Transverse colon (tissue), 4 donors: ENCODE data around the gene CILP2. TPM values are rescaled to one million over a fixed set of nuclear protein-coding genes. Genes with fewer than 3 reads are reported as not detected.

Experiments
- DNase-seq: peaks from one replicate; pipeline ENCODE4 v3.0.0-alpha.2; 2019
- H3K27ac ChIP-seq, 4 donors: fragments of 200-600 bp; sonication (generic); 2 replicates each; pipeline ENCODE4 v1.5.1; 2016 to 2018; ENCODE audit warnings: inconsistent platforms in 4 of 4
- H3K27me3 ChIP-seq: fragments of 200-600 bp; sonication (generic); 2 replicates; pipeline ENCODE4 v1.5.1; 2017; ENCODE audit warnings: inconsistent platforms
- H3K36me3 ChIP-seq, 4 donors: fragments of 200-600 bp; sonication (generic); 2 replicates each; pipeline ENCODE4 v1.5.1; 2017 to 2019; ENCODE audit warnings: inconsistent platforms in 4 of 4
- H3K4me1 ChIP-seq, 4 donors: fragments of 200-600 bp; sonication (generic); 2 replicates each; pipeline ENCODE4 v1.5.1; 2017 to 2020; ENCODE audit warnings: inconsistent platforms in 4 of 4
- H3K4me3 ChIP-seq, 4 donors: fragments of 200-600 bp; sonication (generic); 1 replicate in 1 of 4; 2 replicates in 3 of 4; pipeline versions ENCODE4 v1.5.1 to v1.6.1; 2017 to 2019; ENCODE audit warnings: inconsistent platforms in 4 of 4
- H3K9me3 ChIP-seq, 2 donors: fragments of 200-600 bp; sonication (generic); 2 replicates each; pipeline ENCODE4 v1.5.1; 2017 to 2019; ENCODE audit warnings: inconsistent platforms in 2 of 2
- EP300 ChIP-seq: sonication (generic); formaldehyde crosslinking; IDR thresholded peaks from one replicate; pipeline ENCODE4 v1.6.1; 2017; ENCODE audit warnings: antibody characterized with exemption, low read depth
- POLR2A ChIP-seq: fragments of 450-650 bp; IDR thresholded peaks from one replicate; pipeline ENCODE4 v1.6.1; 2016; ENCODE audit warnings: antibody characterized with exemption, mild to moderate bottlenecking, moderate library complexity
- POLR2AphosphoS5 ChIP-seq, 3 donors: sonication (generic); formaldehyde crosslinking; IDR thresholded peaks; one replicate each; pipeline ENCODE4 v1.6.1; 2016; ENCODE audit warnings: antibody characterized with exemption in 3 of 3
- WGBS, 2 donors: methylation state at CpG; one replicate each; pipeline ENCODE4 v1.1.5; 2018; ENCODE audit warnings: low coverage in 1 of 2; 5-methylcytosine and 5-hydroxymethylcytosine counted together
- in situ Hi-C, 4 donors: fragments of 200-750 bp; cut with MboI; loops; one replicate each; pipeline versions ENCODE4 v1.15.0 to v1.15.1; 2017; ENCODE audit warnings: low sequenced_read_pairs in 3 of 4, low pct_ligation_motif_present in 1 of 4, low pct_unique_long_range_greater_than_20kb in 1 of 4
- intact Hi-C: fragments of 100-400 bp; cut with DNase I; formaldehyde crosslinking; loops from one replicate; pipeline ENCODE4 v1.15.1; 2023; ENCODE audit warnings: low total_unique reads
- total RNA-seq, 4 donors: library from RNA; depleted of rRNA; stranded (reverse); fragments of >200 nt; gene quantifications; one replicate each; pipeline ENCODE4 v1.1.0, GENCODE V29; 2016
- TF ChIP-seq, protein P1 (sequence below), 5 experiments: fragments of 200-600 bp in 3 of 5; fragments of 450-650 bp in 2 of 5; sonication (generic) in 3 of 5; IDR thresholded peaks; 1 replicate in 2 of 5; 2 replicates in 3 of 5; pipeline ENCODE4 v1.5.1; 2016 to 2017; ENCODE audit warnings: antibody characterized with exemption in 5 of 5, inconsistent platforms in 3 of 5, mild to moderate bottlenecking in 2 of 5, moderate library complexity in 1 of 5

The CILP2 gene
- total RNA-seq, 4 donors from 2014 or later, result 0.48 TPM; not detected in 3

DNA sequence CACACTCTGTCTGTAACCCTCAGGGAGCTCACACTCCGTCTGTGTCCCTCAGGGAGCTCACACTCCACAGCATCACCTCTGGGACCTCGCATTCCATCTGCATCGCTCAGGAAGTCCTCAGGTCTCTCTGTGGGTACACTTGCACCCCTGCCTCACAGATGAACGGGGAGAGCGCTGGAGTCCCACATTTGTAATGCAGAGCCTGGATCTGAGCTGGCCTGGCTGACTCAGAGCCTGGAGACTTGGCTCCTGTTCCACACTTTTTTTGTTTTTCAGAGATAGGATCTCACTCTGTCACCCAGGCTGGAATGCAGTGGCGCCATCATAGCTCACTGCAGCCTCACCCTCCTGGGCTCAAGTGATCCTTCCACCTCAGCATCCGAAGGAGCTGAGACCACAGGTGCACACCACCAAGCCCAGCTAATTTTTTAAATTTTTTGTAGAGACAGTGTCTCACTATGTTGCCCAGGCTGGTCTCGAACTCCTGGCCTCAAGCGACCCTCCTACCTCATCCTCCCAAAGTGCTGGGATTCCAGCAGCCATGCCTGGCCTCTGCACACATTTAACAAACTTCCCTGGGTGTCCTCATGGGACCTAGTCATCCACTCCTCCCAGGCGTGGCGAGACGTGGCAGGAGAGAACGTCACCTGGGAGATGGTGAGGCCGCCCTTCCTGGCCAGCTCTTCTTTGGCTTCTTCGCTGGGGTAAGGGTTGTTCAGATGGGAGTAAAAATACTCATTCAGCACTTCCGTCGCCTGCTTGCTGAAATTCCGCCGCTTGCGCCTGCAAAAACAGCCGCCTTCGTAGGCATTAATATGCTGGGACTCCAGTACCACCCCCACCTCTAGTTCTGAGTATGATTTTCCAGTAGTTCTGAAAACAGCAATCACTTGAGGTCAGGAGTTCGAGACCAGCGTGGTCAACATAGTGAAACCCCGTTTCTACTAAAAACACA lies 31.0 kb downstream of the CILP2 start:
- intact Hi-C loops, result no loop called here
- in situ Hi-C loops, result no loop called here
- 94% methylated on average over 12 to 25 of the region's 25 CpGs for WGBS, 2 donors

DNA sequence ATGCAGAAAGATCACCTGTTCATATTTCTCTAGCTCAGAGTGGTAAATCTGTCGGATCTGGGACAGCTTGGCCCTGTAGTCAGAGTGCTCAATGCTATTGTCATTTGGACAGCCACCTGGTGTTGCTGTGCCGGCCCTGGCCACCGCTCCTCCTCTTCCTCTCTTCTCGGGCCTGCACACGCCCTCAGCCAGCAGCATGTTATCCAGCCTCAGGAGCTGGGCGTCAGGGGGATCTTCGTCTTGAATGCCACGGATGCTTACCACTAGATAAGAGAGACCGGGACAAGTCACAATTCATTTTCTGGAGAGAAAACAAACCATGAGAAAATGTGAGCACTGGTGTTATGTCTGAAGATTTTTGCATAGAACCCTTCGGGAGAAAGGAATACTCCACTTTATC lies 32.5 kb downstream of the CILP2 start:
- Histone ChIP-seq H3K4me1 (no peaks in the 10 kb centered on the region), H3K9me3 (no peaks in the 10 kb centered on the region), H3K27me3 (no peaks in the 10 kb centered on the region), H3K27ac (no peak overlapping the region), H3K4me3 (no peak overlapping the region), H3K36me3 (no peaks in the 10 kb centered on the region)
- intact Hi-C loops (no loop called here), in situ Hi-C loops (no loop called here)
- 92% methylated on average over 10 of the region's 10 CpGs; no CpG with 5 or more reads in 1 of the 2 donors for WGBS, 2 donors
- no peak for TF ChIP-seq POLR2A
- no peak for TF ChIP-seq EP300
- TF ChIP-seq, protein P1, sequence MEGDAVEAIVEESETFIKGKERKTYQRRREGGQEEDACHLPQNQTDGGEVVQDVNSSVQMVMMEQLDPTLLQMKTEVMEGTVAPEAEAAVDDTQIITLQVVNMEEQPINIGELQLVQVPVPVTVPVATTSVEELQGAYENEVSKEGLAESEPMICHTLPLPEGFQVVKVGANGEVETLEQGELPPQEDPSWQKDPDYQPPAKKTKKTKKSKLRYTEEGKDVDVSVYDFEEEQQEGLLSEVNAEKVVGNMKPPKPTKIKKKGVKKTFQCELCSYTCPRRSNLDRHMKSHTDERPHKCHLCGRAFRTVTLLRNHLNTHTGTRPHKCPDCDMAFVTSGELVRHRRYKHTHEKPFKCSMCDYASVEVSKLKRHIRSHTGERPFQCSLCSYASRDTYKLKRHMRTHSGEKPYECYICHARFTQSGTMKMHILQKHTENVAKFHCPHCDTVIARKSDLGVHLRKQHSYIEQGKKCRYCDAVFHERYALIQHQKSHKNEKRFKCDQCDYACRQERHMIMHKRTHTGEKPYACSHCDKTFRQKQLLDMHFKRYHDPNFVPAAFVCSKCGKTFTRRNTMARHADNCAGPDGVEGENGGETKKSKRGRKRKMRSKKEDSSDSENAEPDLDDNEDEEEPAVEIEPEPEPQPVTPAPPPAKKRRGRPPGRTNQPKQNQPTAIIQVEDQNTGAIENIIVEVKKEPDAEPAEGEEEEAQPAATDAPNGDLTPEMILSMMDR (IDR thresholded peaks at IDR 0.05), result no peak
- TF ChIP-seq POLR2AphosphoS5 (IDR thresholded peaks at IDR 0.05), result no peak
- no peak for DNase-seq

More for the DNA sequence above, 31.0 kb downstream of the CILP2 start:
- no peaks in the 10 kb centered on the region for H3K27me3 ChIP-seq
- H3K4me1 ChIP-seq, result no peaks in the 10 kb centered on the region
- no peaks in the 10 kb centered on the region for H3K9me3 ChIP-seq
- H3K4me3 ChIP-seq, result no peak overlapping the region
- DNase-seq, result no peak
- no peak overlapping the region for H3K27ac ChIP-seq
- H3K36me3 ChIP-seq, result no peaks in the 10 kb centered on the region
- no peak for TF ChIP-seq POLR2A
- TF ChIP-seq EP300, result no peak
- TF ChIP-seq, protein P1 (IDR thresholded peaks at IDR 0.05), result no peak
- TF ChIP-seq POLR2AphosphoS5 (IDR thresholded peaks at IDR 0.05), result no peak

DNA sequence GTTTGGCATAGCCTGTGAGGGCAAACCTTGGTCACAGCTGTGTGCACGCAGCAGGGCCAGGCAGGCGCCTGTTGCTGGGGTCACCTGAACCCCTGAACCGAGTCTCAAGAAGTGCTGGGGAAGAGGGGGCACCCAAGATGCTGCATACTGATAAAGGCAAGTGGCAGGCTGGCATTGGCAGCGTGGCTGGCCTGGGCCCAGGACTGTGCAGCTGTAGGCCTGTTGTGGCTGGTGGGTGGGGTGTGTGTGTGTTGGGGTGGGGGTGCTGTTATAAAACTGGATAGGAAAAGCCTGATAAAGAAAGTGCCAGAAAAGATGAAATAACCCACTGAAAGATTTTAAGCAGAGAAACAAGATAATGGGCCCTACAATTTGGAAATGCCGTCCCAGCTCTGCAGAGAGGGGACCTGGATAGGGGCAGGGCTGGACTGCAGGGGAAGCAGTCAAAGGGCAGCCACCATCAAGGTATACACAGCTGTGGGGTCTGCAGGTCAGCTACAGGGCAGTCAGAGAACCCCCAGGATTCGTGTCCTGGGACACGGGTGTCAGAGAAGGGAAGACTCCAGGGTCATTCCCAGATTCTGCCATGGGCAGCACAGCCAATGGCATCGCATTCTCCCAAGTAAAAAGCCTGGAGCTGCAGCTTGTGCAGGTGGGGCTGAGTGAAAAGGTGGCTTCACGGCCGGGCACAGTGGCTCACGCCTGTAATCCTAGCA lies 33.2 kb downstream of the CILP2 start:
- H3K27ac ChIP-seq, result no peak overlapping the region
- in situ Hi-C loops (no loop called here), intact Hi-C loops (no loop called here)
- H3K27me3 ChIP-seq, result no peaks in the 10 kb centered on the region
- WGBS, 2 donors, result 94% methylated on average over 11 of the region's 11 CpGs; no CpG with 5 or more reads in 1 of the 2 donors
- H3K4me1 ChIP-seq, result no peaks in the 10 kb centered on the region
- no peak overlapping the region for H3K4me3 ChIP-seq
- H3K9me3 ChIP-seq, result no peaks in the 10 kb centered on the region
- no peaks in the 10 kb centered on the region for H3K36me3 ChIP-seq
- TF ChIP-seq POLR2AphosphoS5 (IDR thresholded peaks at IDR 0.05) (no peak), POLR2A (no peak), EP300 (no peak)
- DNase-seq, result no peak

DNA sequence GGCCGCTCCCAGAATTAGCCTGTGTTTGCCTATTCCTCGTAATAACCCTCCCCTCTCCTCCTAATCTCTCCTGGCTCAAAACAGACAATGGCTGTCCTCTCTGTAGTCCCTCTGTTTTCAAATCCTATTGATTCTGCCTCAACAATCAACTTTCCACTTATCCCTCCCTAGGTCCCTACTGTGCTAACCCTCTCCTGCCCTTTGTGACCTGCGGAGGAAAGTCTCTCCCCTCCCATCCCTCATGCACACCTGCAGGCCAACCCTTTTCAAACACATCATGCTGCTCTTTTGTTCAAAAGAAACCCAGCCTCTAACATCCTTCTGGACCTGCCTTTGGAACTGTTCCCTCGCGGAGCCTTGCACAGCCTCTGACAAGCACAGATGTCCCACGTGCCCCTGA lies 37.3 kb downstream of the CILP2 start:
- TF ChIP-seq, protein P1 (IDR thresholded peaks at IDR 0.05), result no peak
- no peak for TF ChIP-seq POLR2A
- no peak for TF ChIP-seq POLR2AphosphoS5 (IDR thresholded peaks at IDR 0.05)
- TF ChIP-seq EP300, result no peak
- Histone ChIP-seq H3K36me3 (no peaks in the 10 kb centered on the region), H3K4me3 (no peak overlapping the region), H3K27me3 (no peaks in the 10 kb centered on the region), H3K4me1 (peaks cover 0 to 6% (median 3%) of the 10 kb centered on the region in 4 donors), H3K9me3 (no peaks in the 10 kb centered on the region), H3K27ac (no peak overlapping the region)
- intact Hi-C loops (no loop called here), in situ Hi-C loops (no loop called here)
- 76 to 85% methylated on average over 2 to 6 of the region's 6 CpGs for WGBS, 2 donors
- DNase-seq, result no peak
